ENCODE measurements around the gene SFXN4. TPM values are rescaled to one million over a fixed set of nuclear protein-coding genes. Genes with fewer than 3 reads are reported as not detected.

Gene SFXN4
- total and polyA plus RNA-seq, 2 of the 13 experiments (the other 11 are each of a cell fraction or from before 2014, with no cell fraction given) = 47.7 to 64.9 TPM

DNA sequence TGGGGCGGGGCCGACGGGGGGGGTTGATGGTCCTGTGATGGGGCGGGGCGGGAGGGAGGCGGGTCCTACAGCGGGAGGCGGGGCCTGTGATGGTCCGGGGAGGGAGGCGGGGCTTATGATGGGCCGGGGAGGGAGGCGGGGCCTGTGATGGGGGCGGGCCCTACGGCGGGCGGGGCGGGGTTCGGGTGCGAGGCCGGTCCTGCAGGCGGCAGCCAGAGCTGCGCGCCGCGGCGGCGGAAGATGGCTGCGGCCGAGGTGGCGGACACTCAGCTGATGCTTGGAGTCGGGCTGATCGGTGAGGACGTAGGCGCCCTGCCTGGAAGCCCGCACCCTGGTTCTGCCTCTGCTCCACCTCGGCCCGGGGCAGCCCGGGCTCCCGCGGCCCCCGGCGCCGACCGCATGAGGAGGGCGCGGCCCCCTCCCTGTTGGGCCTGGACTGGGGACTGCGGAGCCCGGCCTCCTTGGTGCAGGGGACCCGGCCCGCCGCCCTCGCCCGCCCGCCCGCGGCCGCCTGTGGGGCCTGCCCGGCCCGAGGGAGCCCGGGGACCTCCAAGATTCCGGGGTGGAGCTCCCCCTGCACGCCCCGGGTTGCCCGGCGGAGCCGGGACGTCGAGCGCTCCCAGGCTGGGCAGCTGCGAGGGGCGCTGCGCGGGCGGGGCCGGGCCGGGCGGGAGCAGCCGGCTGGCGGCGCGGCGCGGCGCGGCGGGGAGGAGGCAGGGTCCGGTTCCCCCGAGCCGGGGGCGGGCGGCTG is 61.4 kb downstream of the SFXN4 start, which contains the start of gene DENND10 (continued):
- TF ChIP-seq MXD1 (CRISPR knock-in tag; IDR thresholded peaks at IDR 0.05) (no peak), ZNF326 (CRISPR knock-in tag; IDR thresholded peaks at IDR 0.05; ENCODE audit: borderline replicate concordance) (no peak), TAF1 (CRISPR knock-in tag; IDR thresholded peaks at IDR 0.05) (peak; percentile 81), ZXDC (CRISPR knock-in tag; IDR thresholded peaks at IDR 0.05) (no peak), ZNF343 (CRISPR knock-in tag; IDR thresholded peaks at IDR 0.05) (no peak), MAZ (IDR thresholded peaks at IDR 0.05; ENCODE audit: borderline replicate concordance, low read depth, low read length) (peak; percentile 48; the same call in 1 of the 2 replicates), MAZ (CRISPR knock-in tag; IDR thresholded peaks at IDR 0.05; ENCODE audit: low read depth) (peak; percentile 63), NFE2 (CRISPR knock-in tag; IDR thresholded peaks at IDR 0.05) (no peak), SMARCE1 (IDR thresholded peaks at IDR 0.05; ENCODE audit: borderline replicate concordance) (no peak), FOXA1 (IDR thresholded peaks at IDR 0.05) (no peak), FOXA1 (CRISPR knock-in tag; IDR thresholded peaks at IDR 0.05) (no peak), ZNF292 (CRISPR knock-in tag; IDR thresholded peaks at IDR 0.05; ENCODE audit: borderline replicate concordance, low read depth) (no peak), NFE2L2 (IDR thresholded peaks at IDR 0.05; ENCODE audit: low read length) (no peak), NFATC3 (CRISPR knock-in tag; IDR thresholded peaks at IDR 0.05) (no peak), ZNF557 (CRISPR knock-in tag; IDR thresholded peaks at IDR 0.05) (no peak)
- TF ChIP-seq, protein P1, sequence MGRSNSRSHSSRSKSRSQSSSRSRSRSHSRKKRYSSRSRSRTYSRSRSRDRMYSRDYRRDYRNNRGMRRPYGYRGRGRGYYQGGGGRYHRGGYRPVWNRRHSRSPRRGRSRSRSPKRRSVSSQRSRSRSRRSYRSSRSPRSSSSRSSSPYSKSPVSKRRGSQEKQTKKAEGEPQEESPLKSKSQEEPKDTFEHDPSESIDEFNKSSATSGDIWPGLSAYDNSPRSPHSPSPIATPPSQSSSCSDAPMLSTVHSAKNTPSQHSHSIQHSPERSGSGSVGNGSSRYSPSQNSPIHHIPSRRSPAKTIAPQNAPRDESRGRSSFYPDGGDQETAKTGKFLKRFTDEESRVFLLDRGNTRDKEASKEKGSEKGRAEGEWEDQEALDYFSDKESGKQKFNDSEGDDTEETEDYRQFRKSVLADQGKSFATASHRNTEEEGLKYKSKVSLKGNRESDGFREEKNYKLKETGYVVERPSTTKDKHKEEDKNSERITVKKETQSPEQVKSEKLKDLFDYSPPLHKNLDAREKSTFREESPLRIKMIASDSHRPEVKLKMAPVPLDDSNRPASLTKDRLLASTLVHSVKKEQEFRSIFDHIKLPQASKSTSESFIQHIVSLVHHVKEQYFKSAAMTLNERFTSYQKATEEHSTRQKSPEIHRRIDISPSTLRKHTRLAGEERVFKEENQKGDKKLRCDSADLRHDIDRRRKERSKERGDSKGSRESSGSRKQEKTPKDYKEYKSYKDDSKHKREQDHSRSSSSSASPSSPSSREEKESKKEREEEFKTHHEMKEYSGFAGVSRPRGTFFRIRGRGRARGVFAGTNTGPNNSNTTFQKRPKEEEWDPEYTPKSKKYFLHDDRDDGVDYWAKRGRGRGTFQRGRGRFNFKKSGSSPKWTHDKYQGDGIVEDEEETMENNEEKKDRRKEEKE (IDR thresholded peaks at IDR 0.05) = no peak
- TF ChIP-seq, protein P2, sequence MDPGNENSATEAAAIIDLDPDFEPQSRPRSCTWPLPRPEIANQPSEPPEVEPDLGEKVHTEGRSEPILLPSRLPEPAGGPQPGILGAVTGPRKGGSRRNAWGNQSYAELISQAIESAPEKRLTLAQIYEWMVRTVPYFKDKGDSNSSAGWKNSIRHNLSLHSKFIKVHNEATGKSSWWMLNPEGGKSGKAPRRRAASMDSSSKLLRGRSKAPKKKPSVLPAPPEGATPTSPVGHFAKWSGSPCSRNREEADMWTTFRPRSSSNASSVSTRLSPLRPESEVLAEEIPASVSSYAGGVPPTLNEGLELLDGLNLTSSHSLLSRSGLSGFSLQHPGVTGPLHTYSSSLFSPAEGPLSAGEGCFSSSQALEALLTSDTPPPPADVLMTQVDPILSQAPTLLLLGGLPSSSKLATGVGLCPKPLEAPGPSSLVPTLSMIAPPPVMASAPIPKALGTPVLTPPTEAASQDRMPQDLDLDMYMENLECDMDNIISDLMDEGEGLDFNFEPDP (CRISPR knock-in tag; conservative IDR thresholded peaks at IDR 0.05) = no peak
- TF ChIP-seq, protein P3, sequence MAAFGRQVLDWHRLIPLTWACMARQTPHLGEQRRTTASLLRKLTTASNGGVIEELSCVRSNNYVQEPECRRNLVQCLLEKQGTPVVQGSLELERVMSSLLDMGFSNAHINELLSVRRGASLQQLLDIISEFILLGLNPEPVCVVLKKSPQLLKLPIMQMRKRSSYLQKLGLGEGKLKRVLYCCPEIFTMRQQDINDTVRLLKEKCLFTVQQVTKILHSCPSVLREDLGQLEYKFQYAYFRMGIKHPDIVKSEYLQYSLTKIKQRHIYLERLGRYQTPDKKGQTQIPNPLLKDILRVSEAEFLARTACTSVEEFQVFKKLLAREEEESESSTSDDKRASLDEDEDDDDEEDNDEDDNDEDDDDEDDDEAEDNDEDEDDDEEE (CRISPR knock-in tag; IDR thresholded peaks at IDR 0.05) = no peak
- TF ChIP-seq, protein P4, sequence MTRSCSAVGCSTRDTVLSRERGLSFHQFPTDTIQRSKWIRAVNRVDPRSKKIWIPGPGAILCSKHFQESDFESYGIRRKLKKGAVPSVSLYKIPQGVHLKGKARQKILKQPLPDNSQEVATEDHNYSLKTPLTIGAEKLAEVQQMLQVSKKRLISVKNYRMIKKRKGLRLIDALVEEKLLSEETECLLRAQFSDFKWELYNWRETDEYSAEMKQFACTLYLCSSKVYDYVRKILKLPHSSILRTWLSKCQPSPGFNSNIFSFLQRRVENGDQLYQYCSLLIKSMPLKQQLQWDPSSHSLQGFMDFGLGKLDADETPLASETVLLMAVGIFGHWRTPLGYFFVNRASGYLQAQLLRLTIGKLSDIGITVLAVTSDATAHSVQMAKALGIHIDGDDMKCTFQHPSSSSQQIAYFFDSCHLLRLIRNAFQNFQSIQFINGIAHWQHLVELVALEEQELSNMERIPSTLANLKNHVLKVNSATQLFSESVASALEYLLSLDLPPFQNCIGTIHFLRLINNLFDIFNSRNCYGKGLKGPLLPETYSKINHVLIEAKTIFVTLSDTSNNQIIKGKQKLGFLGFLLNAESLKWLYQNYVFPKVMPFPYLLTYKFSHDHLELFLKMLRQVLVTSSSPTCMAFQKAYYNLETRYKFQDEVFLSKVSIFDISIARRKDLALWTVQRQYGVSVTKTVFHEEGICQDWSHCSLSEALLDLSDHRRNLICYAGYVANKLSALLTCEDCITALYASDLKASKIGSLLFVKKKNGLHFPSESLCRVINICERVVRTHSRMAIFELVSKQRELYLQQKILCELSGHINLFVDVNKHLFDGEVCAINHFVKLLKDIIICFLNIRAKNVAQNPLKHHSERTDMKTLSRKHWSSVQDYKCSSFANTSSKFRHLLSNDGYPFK (CRISPR knock-in tag; IDR thresholded peaks at IDR 0.05; ENCODE audit: borderline replicate concordance) = no peak
